H1 (cell line): ENCODE measurements around the gene AMOTL2. TPM values are rescaled to one million over a fixed set of nuclear protein-coding genes. Genes with fewer than 3 reads are reported as not detected.

Experiments used
- CTCF ChIA-PET: fragments of 300-600 bp; sonication (Branson Sonifier 250); formaldehyde crosslinking; loops from one replicate; lab custom pipeline; 2021; ENCODE audit not compliant: partially characterized antibody; lab: Charles Lee
- POLR2A ChIA-PET: fragments of 300-600 bp; sonication (Branson Sonifier 250); formaldehyde crosslinking; loops from one replicate; lab custom pipeline; 2021; ENCODE audit warnings: inconsistent platforms; ENCODE audit not compliant: partially characterized antibody; lab: Charles Lee
- DNase-seq, 2 experiments: peaks; one replicate each; pipeline versions ENCODE4 v3.0.0 to v3.0.0-alpha.2; 2010 to 2022; ENCODE audit warnings: low spot score in 2 of 2, low read depth in 1 of 2, mixed read lengths in 1 of 2
- FAIRE-seq: peaks from 2 replicates; lab custom pipeline; 2011; peaks lifted over from hg19 to GRCh38; lab: Jason Lieb, UNC
- H2AFZ ChIP-seq: 2 replicates; pipeline ENCODE4 v1.8.1; 2012; ENCODE audit warnings: low read length, inconsistent platforms
- H2AK5ac ChIP-seq: 2 replicates; pipeline ENCODE4 v1.6.1; 2013; ENCODE audit warnings: low read depth, low read length
- H2BK120ac ChIP-seq: replicated peaks from 2 replicates; pipeline ENCODE3; 2013; ENCODE audit warnings: low read depth, low read length, inconsistent platforms
- H2BK12ac ChIP-seq: 2 replicates; pipeline ENCODE4 v1.6.1; 2013; ENCODE audit warnings: low read depth, low read length
- H2BK15ac ChIP-seq: 2 replicates; pipeline ENCODE4 v1.6.1; 2013; ENCODE audit warnings: low read length
- H2BK20ac ChIP-seq: 2 replicates; pipeline ENCODE4 v1.6.1; 2013; ENCODE audit warnings: low read length
- H2BK5ac ChIP-seq: 2 replicates; pipeline ENCODE4 v1.6.1; 2013; ENCODE audit warnings: low read depth, low read length
- H3K14ac ChIP-seq: 2 replicates; pipeline ENCODE4 v1.6.1; 2013; ENCODE audit warnings: inconsistent platforms; ENCODE audit not compliant: insufficient read length
- H3K18ac ChIP-seq: 2 replicates; pipeline ENCODE4 v1.6.1; 2013; ENCODE audit warnings: low read length; ENCODE audit errors: extremely low read depth
- H3K23ac ChIP-seq: 2 replicates; pipeline ENCODE4 v1.6.1; 2013; ENCODE audit warnings: inconsistent platforms; ENCODE audit not compliant: insufficient read length
- H3K23me2 ChIP-seq: 2 replicates; pipeline ENCODE4 v1.6.1; 2013; ENCODE audit warnings: low read depth, low read length
- H3K27ac ChIP-seq: 2 replicates; pipeline ENCODE4 v1.6.1; 2011; ENCODE audit warnings: low read depth, low read length, inconsistent platforms
- H3K27me3 ChIP-seq, 4 experiments: replicated peaks in 1 of 4; 1 replicate in 1 of 4; 2 replicates in 3 of 4; pipeline versions ENCODE4 v1.6.1 to v1.8.1; 2011 to 2013; ENCODE audit warnings: low read length in 3 of 4, mild to moderate bottlenecking in 3 of 4, inconsistent platforms in 2 of 4, mixed read lengths in 2 of 4, moderate library complexity in 1 of 4; ENCODE audit not compliant: control insufficient read depth in 3 of 4, insufficient read depth in 3 of 4; ENCODE audit errors: extremely low read depth in 1 of 4
- H3K36me3 ChIP-seq, 4 experiments: 2 replicates each; pipeline versions ENCODE4 v1.6.1 to v1.8.1; 2011 to 2013; ENCODE audit warnings: mild to moderate bottlenecking in 4 of 4, low read length in 3 of 4, moderate library complexity in 2 of 4, control low read depth in 1 of 4, inconsistent platforms in 1 of 4; ENCODE audit not compliant: insufficient read depth in 4 of 4, control insufficient read depth in 2 of 4
- H3K4ac ChIP-seq: replicated peaks from 2 replicates; pipeline ENCODE3; 2013; ENCODE audit warnings: low read length, low read depth, mixed read lengths, inconsistent platforms; ENCODE audit not compliant: insufficient read length
- H3K4me1 ChIP-seq, 4 experiments: replicated peaks in 1 of 4; 1 replicate in 1 of 4; 2 replicates in 3 of 4; pipeline versions ENCODE4 v1.6.1 to v1.8.1; 2011 to 2013; ENCODE audit warnings: low read length in 3 of 4, inconsistent platforms in 2 of 4, mixed read lengths in 1 of 4; ENCODE audit not compliant: insufficient read depth in 4 of 4, control insufficient read depth in 3 of 4
- H3K4me2 ChIP-seq, 2 experiments: 2 replicates each; pipeline versions ENCODE4 v1.6.1 to v1.8.1; 2011 to 2013; ENCODE audit warnings: low read depth in 2 of 2, low read length in 2 of 2, control low read depth in 1 of 2, inconsistent platforms in 1 of 2, mild to moderate bottlenecking in 1 of 2; ENCODE audit not compliant: insufficient read depth in 1 of 2
- H3K4me3 ChIP-seq, 4 experiments: fragments of 200-600, 300-600 bp in 1 of 4; sonication (generic), shearing (Covaris generic), sonication (Bioruptor Twin) in 1 of 4; 2 replicates each; pipeline versions ENCODE4 v1.5.1 to v1.8.1; 2011 to 2016; ENCODE audit warnings: low read length in 4 of 4, low read depth in 3 of 4, control low read depth in 2 of 4, inconsistent platforms in 2 of 4, mild to moderate bottlenecking in 2 of 4, mixed read lengths in 1 of 4, moderate library complexity in 1 of 4; ENCODE audit not compliant: insufficient read depth in 2 of 4; ENCODE audit errors: extremely low read depth in 1 of 4
- H3K56ac ChIP-seq: replicated peaks from 2 replicates; pipeline ENCODE3; 2013; ENCODE audit warnings: low read depth, mild to moderate bottlenecking, mixed read lengths, low read length, inconsistent platforms; ENCODE audit not compliant: insufficient read length
- H3K79me1 ChIP-seq: 2 replicates; pipeline ENCODE4 v1.6.1; 2013; ENCODE audit warnings: low read depth, low read length, control low read depth
- H3K79me2 ChIP-seq, 2 experiments: 2 replicates each; pipeline versions ENCODE4 v1.6.1 to v1.8.1; 2012 to 2013; ENCODE audit warnings: low read length in 2 of 2, mild to moderate bottlenecking in 2 of 2, inconsistent platforms in 1 of 2; ENCODE audit not compliant: insufficient read depth in 2 of 2, control insufficient read depth in 1 of 2
- H3K9ac ChIP-seq, 4 experiments: replicated peaks in 1 of 4; 1 replicate in 1 of 4; 2 replicates in 3 of 4; pipeline versions ENCODE4 v1.6.1 to v1.8.1; 2011 to 2013; ENCODE audit warnings: low read depth in 3 of 4, low read length in 3 of 4, control low read depth in 2 of 4, mild to moderate bottlenecking in 2 of 4, moderate library complexity in 2 of 4, inconsistent platforms in 1 of 4; ENCODE audit errors: extremely low read depth in 1 of 4
- H3K9me3 ChIP-seq, 2 experiments: 2 replicates each; pipeline versions ENCODE4 v1.6.1 to v1.8.1; 2012 to 2013; ENCODE audit warnings: mild to moderate bottlenecking in 2 of 2, moderate library complexity in 2 of 2, control low read depth in 1 of 2, inconsistent platforms in 1 of 2, low read depth in 1 of 2, low read length in 1 of 2, mixed read lengths in 1 of 2; ENCODE audit not compliant: insufficient read depth in 2 of 2
- H4K20me1 ChIP-seq, 2 experiments: replicated peaks in 1 of 2; 2 replicates each; pipeline versions ENCODE3 to v1.8.1; 2011 to 2013; ENCODE audit warnings: inconsistent platforms in 2 of 2, low read length in 2 of 2, mild to moderate bottlenecking in 1 of 2; ENCODE audit not compliant: insufficient read depth in 2 of 2, control insufficient read depth in 1 of 2
- H4K5ac ChIP-seq: 2 replicates; pipeline ENCODE4 v1.6.1; 2013; ENCODE audit warnings: low read length, low read depth, mixed read lengths, inconsistent platforms; ENCODE audit not compliant: insufficient read length
- H4K8ac ChIP-seq: 2 replicates; pipeline ENCODE4 v1.8.0; 2013; ENCODE audit warnings: mild to moderate bottlenecking, moderate library complexity, low read length, inconsistent platforms; ENCODE audit not compliant: insufficient read depth; ENCODE audit errors: extremely low read depth
- H4K91ac ChIP-seq: replicated peaks from 2 replicates; pipeline ENCODE3; 2013; ENCODE audit warnings: low read length, mixed read lengths, inconsistent platforms; ENCODE audit not compliant: insufficient read length
- BCL11A ChIP-seq, 2 experiments: IDR thresholded peaks; one replicate each; pipeline ENCODE4 v1.6.1; 2011; ENCODE audit warnings: low read depth in 2 of 2, low read length in 2 of 2, mild to moderate bottlenecking in 2 of 2
- BRCA1 ChIP-seq: IDR thresholded peaks from 2 replicates; pipeline ENCODE4 v1.6.1; 2012; ENCODE audit warnings: low read depth, low read length, improper control_type of control experiment
- CHD2 ChIP-seq: IDR thresholded peaks from 2 replicates; pipeline ENCODE4 v1.6.1; 2012; ENCODE audit warnings: low read length, improper control_type of control experiment
- CREB1 ChIP-seq: IDR thresholded peaks from 2 replicates; pipeline ENCODE4 v1.6.1; 2012; ENCODE audit warnings: inconsistent platforms
- KDM1A ChIP-seq: fragments of 200-600, 300-600 bp; sonication (generic); IDR thresholded peaks from 2 replicates; pipeline ENCODE4 v1.7.1; 2016; ENCODE audit warnings: mild to moderate bottlenecking, low read length, borderline replicate concordance
- PHF8 ChIP-seq: fragments of 200-600 bp; sonication (generic); conservative IDR thresholded peaks from 2 replicates; pipeline ENCODE4 v1.7.1; 2012; ENCODE audit warnings: low read depth, mild to moderate bottlenecking, inconsistent platforms, low read length, moderate library complexity
- RAD21 ChIP-seq, 2 experiments: IDR thresholded peaks in 1 of 2; conservative IDR thresholded peaks in 1 of 2; 2 replicates each; pipeline ENCODE4 v1.6.1; 2011; ENCODE audit warnings: low read depth in 2 of 2, low read length in 2 of 2, improper control_type of control experiment in 1 of 2, inconsistent platforms in 1 of 2, mild to moderate bottlenecking in 1 of 2, moderate library complexity in 1 of 2
- RFX5 ChIP-seq: IDR thresholded peaks from 2 replicates; pipeline ENCODE4 v1.6.1; 2011; ENCODE audit warnings: low read depth, low read length, improper control_type of control experiment, borderline replicate concordance
- TAF1 ChIP-seq: IDR thresholded peaks from 2 replicates; pipeline ENCODE4 v1.6.1; 2011; ENCODE audit warnings: mild to moderate bottlenecking, low read depth, low read length
- TAF7 ChIP-seq: optimal IDR thresholded peaks from 2 replicates; pipeline ENCODE3; 2011; ENCODE audit warnings: low read depth, mild to moderate bottlenecking, inconsistent platforms, low read length, moderate library complexity, borderline replicate concordance
- YY1 ChIP-seq: IDR thresholded peaks from 2 replicates; pipeline ENCODE4 v1.6.1; 2011; ENCODE audit warnings: low read depth, mild to moderate bottlenecking, low read length
- ZNF274 ChIP-seq: IDR thresholded peaks from 2 replicates; pipeline ENCODE4 v1.7.0; 2012; ENCODE audit warnings: low read length, borderline replicate concordance; ENCODE audit errors: extremely low read depth
- WGBS, 2 experiments: shearing (Covaris generic) in 1 of 2; methylation state at CpG; one replicate each; pipeline versions ENCODE4 v1.1.6 to v1.1.7; 2013 to 2015; ENCODE audit warnings: low lambda C conversion rate in 2 of 2, mixed read lengths in 2 of 2, inconsistent platforms in 1 of 2, low coverage in 1 of 2, missing lambda C conversion rate in 1 of 2; ENCODE audit not compliant: insufficient replicate concordance in 2 of 2, insufficient coverage in 1 of 2, insufficient read length in 1 of 2; ENCODE audit errors: extremely low coverage in 1 of 2, missing lambda C conversion rate in 1 of 2; 5-methylcytosine and 5-hydroxymethylcytosine counted together
- polyA plus RNA-seq, 7 experiments: library from polyadenylated mRNA; depleted of rRNA in 3 of 7; stranded (reverse) in 5 of 7; unstranded in 2 of 7; fragments of >200 nt in 5 of 7; fragments of 200-250 nt in 2 of 7; gene quantifications; 1 replicate in 5 of 7; 2 replicates in 1 of 7; 4 replicates in 1 of 7; pipeline versions ENCODE4 v1.2.1 to v1.2.3, GENCODE V29; 2011 to 2013; ENCODE audit warnings: missing spikeins in 2 of 7, mixed read lengths in 2 of 7
- total RNA-seq: library from RNA; stranded (reverse); fragmentation: NEBNext Ultra II Directional; extraction: Animal tissue kit (Norgen Biotek cat#: 25700); gene quantifications from 2 replicates; pipeline ENCODE4 v1.2.1, GENCODE V29; 2021
- TF ChIP-seq, protein P1 (sequence below): IDR thresholded peaks from 2 replicates; pipeline ENCODE4 v1.6.1; 2012; ENCODE audit warnings: low read length, inconsistent platforms

Gene AMOTL2
- total and polyA plus RNA-seq, 2 of the 8 experiments (the other 6 are each of a cell fraction or from before 2014, with no cell fraction given) = 19.0 to 63.7 TPM

DNA sequence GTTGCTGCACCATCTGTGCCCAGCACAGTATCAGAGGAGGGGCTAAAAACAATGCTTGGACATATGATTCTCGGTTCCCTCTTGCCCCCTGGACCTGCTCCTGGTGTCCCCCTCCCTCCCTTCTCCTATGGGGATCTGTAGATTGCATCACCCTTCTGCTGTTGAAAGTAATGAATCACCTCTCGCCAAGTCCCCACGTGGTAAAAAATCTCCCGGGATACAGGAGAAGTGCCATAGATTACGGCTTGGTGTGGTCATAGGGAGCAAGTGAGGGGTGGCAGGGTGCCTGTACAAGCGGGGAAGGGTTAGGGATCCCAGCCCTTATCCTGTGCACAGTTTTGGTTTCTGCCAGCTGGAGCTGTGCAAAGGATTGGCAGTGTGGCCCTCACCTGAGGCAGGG, 37.7 kb downstream of the AMOTL2 start:
- Histone ChIP-seq H2BK15ac (no peak overlapping the region), H4K5ac (no peak overlapping the region), H3K23ac (no peak overlapping the region), H3K79me2 (no peaks in the 10 kb centered on the region), H2BK120ac (no peak overlapping the region), H2AFZ (no peak overlapping the region), H4K91ac (no peak overlapping the region), H4K8ac (no peak overlapping the region), H3K23me2 (no peaks in the 10 kb centered on the region), H3K4me1 (peaks cover 2 to 18% (median 9%) of the 10 kb centered on the region in 4 experiments), H3K4me3 (no peak overlapping the region), H2BK12ac (peak overlapping the region; percentile 85), H3K56ac (no peak overlapping the region), H3K9ac (no peak overlapping the region), H3K4me2 (no peak overlapping the region), H3K9me3 (no peaks in the 10 kb centered on the region), H3K27me3 (no peaks in the 10 kb centered on the region; a peak in 1 of 7 replicates), H3K27ac (no peak overlapping the region), H4K20me1 (no peaks in the 10 kb centered on the region), H3K18ac (no peak overlapping the region), H3K36me3 (no peaks in the 10 kb centered on the region), H2BK20ac (no peak overlapping the region), H3K4ac (no peak overlapping the region), H3K14ac (no peak overlapping the region), H3K79me1 (no peaks in the 10 kb centered on the region), H2AK5ac (no peak overlapping the region), H2BK5ac (no peak overlapping the region)
- DNase-seq (no peak), FAIRE-seq (no peak)
- CTCF ChIA-PET = interaction anchor here (0.6 to 3.3 kb wide), 6 partner anchors 10 to 38 kb away, joined by 3 to 23 read pairs (median 8); partner anchors contain the start of gene AMOTL2
- 86% methylated on average over 6 of the region's 6 CpGs; no CpG with 5 or more reads in 1 of the 2 experiments for WGBS, 2 experiments
- POLR2A ChIA-PET = interaction anchor here (0.6 to 43.9 kb wide), 3 partner anchors 9 to 130 kb away, joined by 3 to 1731 read pairs (median 5); partner anchors contain the start of gene AMOTL2
- TF ChIP-seq RAD21 (IDR thresholded peaks at IDR 0.05 in 1 of 2, conservative IDR thresholded peaks at IDR 0.05 in 1 of 2; ENCODE audit: low read depth in 2 of 2, low read length in 2 of 2) (no peak), YY1 (no peak), TAF7 (no peak), TAF1 (no peak), ZNF274 (no peak), CREB1 (no peak), CHD2 (no peak), RFX5 (no peak), BRCA1 (no peak), BCL11A (IDR thresholded peaks at IDR 0.05; ENCODE audit: low read depth in 2 of 2, low read length in 2 of 2) (no peak), KDM1A (no peak), PHF8 (no peak)
- TF ChIP-seq, protein P1, sequence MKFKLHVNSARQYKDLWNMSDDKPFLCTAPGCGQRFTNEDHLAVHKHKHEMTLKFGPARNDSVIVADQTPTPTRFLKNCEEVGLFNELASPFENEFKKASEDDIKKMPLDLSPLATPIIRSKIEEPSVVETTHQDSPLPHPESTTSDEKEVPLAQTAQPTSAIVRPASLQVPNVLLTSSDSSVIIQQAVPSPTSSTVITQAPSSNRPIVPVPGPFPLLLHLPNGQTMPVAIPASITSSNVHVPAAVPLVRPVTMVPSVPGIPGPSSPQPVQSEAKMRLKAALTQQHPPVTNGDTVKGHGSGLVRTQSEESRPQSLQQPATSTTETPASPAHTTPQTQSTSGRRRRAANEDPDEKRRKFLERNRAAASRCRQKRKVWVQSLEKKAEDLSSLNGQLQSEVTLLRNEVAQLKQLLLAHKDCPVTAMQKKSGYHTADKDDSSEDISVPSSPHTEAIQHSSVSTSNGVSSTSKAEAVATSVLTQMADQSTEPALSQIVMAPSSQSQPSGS = no peak
